ENCODE measurements around the gene ZFYVE1.

- TF ChIP-seq CTCF (IDR thresholded peaks at IDR 0.05) = no peak
- TF ChIP-seq EZH2 (IDR thresholded peaks at IDR 0.05) = no peak
- no peak for TF ChIP-seq EZH2phosphoT487 (IDR thresholded peaks at IDR 0.05)
These were observed 60.9 kb downstream of the ZFYVE1 start for GRCh38 chr14:72966038-72966437.
